Measurements from ENCODE around the gene EPB41L4B. TPM values are rescaled to one million over a fixed set of nuclear protein-coding genes. Genes with fewer than 3 reads are reported as not detected.

The EPB41L4B gene
- total RNA-seq, 2 donors from 2014 or later = 6.4 to 6.6 TPM

DNA sequence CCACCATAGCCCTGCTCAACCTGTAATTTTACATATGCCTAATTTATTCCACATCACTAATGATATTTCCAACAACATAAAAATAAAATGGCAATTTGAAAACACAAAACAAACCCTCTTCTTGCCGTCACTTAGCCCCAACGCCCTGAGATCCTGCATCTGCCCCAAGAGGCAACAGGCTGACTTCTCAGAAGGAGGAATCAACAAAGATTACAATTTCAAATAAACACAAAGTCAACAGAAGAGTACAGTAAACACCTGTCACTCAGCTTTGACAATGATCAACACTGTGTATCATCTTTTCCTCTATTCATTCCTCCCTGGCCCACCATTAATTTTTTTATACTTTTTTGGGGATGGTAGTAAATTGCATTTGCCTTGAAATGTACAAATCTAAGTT lies 19.8 kb downstream of the EPB41L4B start:
- H3K9ac ChIP-seq (ENCODE audit: extremely low read depth, low read length, poor library complexity, severe bottlenecking) = no peak overlapping the region
- no peak overlapping the region for H3K27ac ChIP-seq (ENCODE audit: low read depth, low read length)
- WGBS, 2 experiments (ENCODE audit: insufficient coverage in 1 of 2, insufficient read length in 1 of 2) = 88 to 95% methylated on average over 2 of the region's 2 CpGs
- H3K27me3 Mint-ChIP-seq (ENCODE audit: insufficient read depth) = no peaks in the 10 kb centered on the region
- H3K4me3 Mint-ChIP-seq = no peak overlapping the region
- H3K36me3 Mint-ChIP-seq (ENCODE audit: low read depth) = no peaks in the 10 kb centered on the region
- no peaks in the 10 kb centered on the region for H3K36me3 ChIP-seq (ENCODE audit: control insufficient read depth, insufficient read depth, low read length)
- H3K4me1 Mint-ChIP-seq = no peaks in the 10 kb centered on the region
- no peaks in the 10 kb centered on the region for H3K4me1 ChIP-seq (ENCODE audit: control insufficient read depth, insufficient read depth, low read length)
- TF ChIP-seq, protein P1, sequence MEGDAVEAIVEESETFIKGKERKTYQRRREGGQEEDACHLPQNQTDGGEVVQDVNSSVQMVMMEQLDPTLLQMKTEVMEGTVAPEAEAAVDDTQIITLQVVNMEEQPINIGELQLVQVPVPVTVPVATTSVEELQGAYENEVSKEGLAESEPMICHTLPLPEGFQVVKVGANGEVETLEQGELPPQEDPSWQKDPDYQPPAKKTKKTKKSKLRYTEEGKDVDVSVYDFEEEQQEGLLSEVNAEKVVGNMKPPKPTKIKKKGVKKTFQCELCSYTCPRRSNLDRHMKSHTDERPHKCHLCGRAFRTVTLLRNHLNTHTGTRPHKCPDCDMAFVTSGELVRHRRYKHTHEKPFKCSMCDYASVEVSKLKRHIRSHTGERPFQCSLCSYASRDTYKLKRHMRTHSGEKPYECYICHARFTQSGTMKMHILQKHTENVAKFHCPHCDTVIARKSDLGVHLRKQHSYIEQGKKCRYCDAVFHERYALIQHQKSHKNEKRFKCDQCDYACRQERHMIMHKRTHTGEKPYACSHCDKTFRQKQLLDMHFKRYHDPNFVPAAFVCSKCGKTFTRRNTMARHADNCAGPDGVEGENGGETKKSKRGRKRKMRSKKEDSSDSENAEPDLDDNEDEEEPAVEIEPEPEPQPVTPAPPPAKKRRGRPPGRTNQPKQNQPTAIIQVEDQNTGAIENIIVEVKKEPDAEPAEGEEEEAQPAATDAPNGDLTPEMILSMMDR (conservative IDR thresholded peaks at IDR 0.05) = no peak
- no peaks in the 10 kb centered on the region for H3K9me3 Mint-ChIP-seq
- no peaks in the 10 kb centered on the region for H3K9me3 ChIP-seq (ENCODE audit: control insufficient read depth, low read length)
- H3K27me3 ChIP-seq (ENCODE audit: control insufficient read depth, insufficient read depth, low read length, poor library complexity, severe bottlenecking) = no peaks in the 10 kb centered on the region
- no peak overlapping the region for H3K27ac Mint-ChIP-seq
- no peak for DNase-seq
- H3K4me3 ChIP-seq (ENCODE audit: low read length) = no peak overlapping the region

DNA sequence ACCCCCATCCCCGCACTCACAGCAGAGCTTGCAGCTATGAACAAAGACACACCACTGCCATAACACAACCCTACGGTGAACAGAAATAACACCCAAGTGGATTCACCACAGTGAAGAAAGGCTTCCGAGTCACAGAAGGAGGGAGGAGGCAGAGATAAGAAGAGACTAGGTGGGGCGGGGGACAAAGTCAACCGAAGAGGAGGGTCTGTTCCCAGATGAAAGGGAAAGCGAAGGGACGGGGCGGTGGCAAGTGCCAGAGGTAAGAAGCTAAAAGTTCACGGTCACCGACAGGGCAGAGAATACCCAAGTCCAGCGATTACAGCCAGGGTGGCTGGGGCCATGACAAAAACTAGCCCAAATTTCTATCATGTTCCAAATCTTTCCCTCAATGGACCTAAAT lies 21.0 kb downstream of the EPB41L4B start:
- H3K27me3 Mint-ChIP-seq (ENCODE audit: insufficient read depth) = no peaks in the 10 kb centered on the region
- no peaks in the 10 kb centered on the region for H3K36me3 Mint-ChIP-seq (ENCODE audit: low read depth)
- Histone ChIP-seq H3K9ac (ENCODE audit: extremely low read depth, low read length, poor library complexity, severe bottlenecking) (no peak overlapping the region), H3K9me3 (ENCODE audit: control insufficient read depth, low read length) (no peaks in the 10 kb centered on the region), H3K4me1 (ENCODE audit: control insufficient read depth, insufficient read depth, low read length) (no peaks in the 10 kb centered on the region), H3K27me3 (ENCODE audit: control insufficient read depth, insufficient read depth, low read length, poor library complexity, severe bottlenecking) (no peaks in the 10 kb centered on the region), H3K36me3 (ENCODE audit: control insufficient read depth, insufficient read depth, low read length) (no peaks in the 10 kb centered on the region), H3K4me3 (ENCODE audit: low read length) (no peak overlapping the region), H3K27ac (ENCODE audit: low read depth, low read length) (no peak overlapping the region)
- no peak overlapping the region for H3K4me3 Mint-ChIP-seq
- WGBS, 2 experiments (ENCODE audit: insufficient coverage in 1 of 2, insufficient read length in 1 of 2) = 92 to 94% methylated on average over 7 to 11 of the region's 11 CpGs
- H3K27ac Mint-ChIP-seq = no peak overlapping the region
- H3K9me3 Mint-ChIP-seq = no peaks in the 10 kb centered on the region
- H3K4me1 Mint-ChIP-seq = no peaks in the 10 kb centered on the region
- TF ChIP-seq, protein P1 (conservative IDR thresholded peaks at IDR 0.05) = no peak
- no peak for DNase-seq

GRCh38 chr9:109297899-109298298 lies 23.0 kb downstream of the EPB41L4B start:
- H3K27me3 ChIP-seq (ENCODE audit: control insufficient read depth, insufficient read depth, low read length, poor library complexity, severe bottlenecking) = no peaks in the 10 kb centered on the region
- H3K4me1 ChIP-seq (ENCODE audit: control insufficient read depth, insufficient read depth, low read length) = no peaks in the 10 kb centered on the region
- no peaks in the 10 kb centered on the region for H3K4me1 Mint-ChIP-seq
- H3K4me3 ChIP-seq (ENCODE audit: low read length) = no peak overlapping the region
- no peaks in the 10 kb centered on the region for H3K9me3 Mint-ChIP-seq
- H3K9me3 ChIP-seq (ENCODE audit: control insufficient read depth, low read length) = no peaks in the 10 kb centered on the region
- no peaks in the 10 kb centered on the region for H3K27me3 Mint-ChIP-seq (ENCODE audit: insufficient read depth)
- H3K9ac ChIP-seq (ENCODE audit: extremely low read depth, low read length, poor library complexity, severe bottlenecking) = no peak overlapping the region
- H3K36me3 Mint-ChIP-seq (ENCODE audit: low read depth) = no peaks in the 10 kb centered on the region
- no peak for DNase-seq
- H3K27ac ChIP-seq (ENCODE audit: low read depth, low read length) = no peak overlapping the region
- H3K36me3 ChIP-seq (ENCODE audit: control insufficient read depth, insufficient read depth, low read length) = no peaks in the 10 kb centered on the region
- H3K27ac Mint-ChIP-seq = no peak overlapping the region
- no peak overlapping the region for H3K4me3 Mint-ChIP-seq
- TF ChIP-seq, protein P1 (conservative IDR thresholded peaks at IDR 0.05) = no peak
- 79% methylated on average over 1 of the region's 1 CpG; no CpG with 5 or more reads in 1 of the 2 experiments for WGBS, 2 experiments (ENCODE audit: insufficient coverage in 1 of 2, insufficient read length in 1 of 2)
